ENCODE measurements around the gene SERBP1.

Gene SERBP1

GRCh38 chr1:67431869-67432578 lies 1.8 kb upstream of the SERBP1 start (continued):
- no peak for TF ChIP-seq ZNF701 (tag by site-specific recombination; IDR thresholded peaks at IDR 0.05)
- no peak for TF ChIP-seq ZNF140 (tag by site-specific recombination; IDR thresholded peaks at IDR 0.05)
- TF ChIP-seq, protein P1, sequence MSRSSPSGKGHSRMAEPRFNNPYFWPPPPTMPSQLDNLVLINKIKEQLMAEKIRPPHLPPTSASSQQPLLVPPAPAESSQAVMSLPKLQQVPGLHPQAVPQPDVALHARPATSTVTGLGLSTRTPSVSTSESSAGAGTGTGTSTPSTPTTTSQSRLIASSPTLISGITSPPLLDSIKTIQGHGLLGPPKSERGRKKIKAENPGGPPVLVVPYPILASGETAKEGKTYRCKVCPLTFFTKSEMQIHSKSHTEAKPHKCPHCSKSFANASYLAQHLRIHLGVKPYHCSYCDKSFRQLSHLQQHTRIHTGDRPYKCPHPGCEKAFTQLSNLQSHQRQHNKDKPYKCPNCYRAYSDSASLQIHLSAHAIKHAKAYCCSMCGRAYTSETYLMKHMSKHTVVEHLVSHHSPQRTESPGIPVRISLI (tag by site-specific recombination; IDR thresholded peaks at IDR 0.05) = no peak
- TF ChIP-seq KLF8 (tag by site-specific recombination; IDR thresholded peaks at IDR 0.05) = peak; percentile 49
- peak; percentile 17; the same call in 1 of the 2 replicates for TF ChIP-seq KLF1 (tag by site-specific recombination; IDR thresholded peaks at IDR 0.05)
- TF ChIP-seq, protein P2, sequence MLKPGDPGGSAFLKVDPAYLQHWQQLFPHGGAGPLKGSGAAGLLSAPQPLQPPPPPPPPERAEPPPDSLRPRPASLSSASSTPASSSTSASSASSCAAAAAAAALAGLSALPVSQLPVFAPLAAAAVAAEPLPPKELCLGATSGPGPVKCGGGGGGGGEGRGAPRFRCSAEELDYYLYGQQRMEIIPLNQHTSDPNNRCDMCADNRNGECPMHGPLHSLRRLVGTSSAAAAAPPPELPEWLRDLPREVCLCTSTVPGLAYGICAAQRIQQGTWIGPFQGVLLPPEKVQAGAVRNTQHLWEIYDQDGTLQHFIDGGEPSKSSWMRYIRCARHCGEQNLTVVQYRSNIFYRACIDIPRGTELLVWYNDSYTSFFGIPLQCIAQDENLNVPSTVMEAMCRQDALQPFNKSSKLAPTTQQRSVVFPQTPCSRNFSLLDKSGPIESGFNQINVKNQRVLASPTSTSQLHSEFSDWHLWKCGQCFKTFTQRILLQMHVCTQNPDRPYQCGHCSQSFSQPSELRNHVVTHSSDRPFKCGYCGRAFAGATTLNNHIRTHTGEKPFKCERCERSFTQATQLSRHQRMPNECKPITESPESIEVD (tag by site-specific recombination; IDR thresholded peaks at IDR 0.05) = peak; percentile 68
- no peak for TF ChIP-seq ZNF423 (tag by site-specific recombination; IDR thresholded peaks at IDR 0.05)
- no peak for TF ChIP-seq REPIN1 (tag by site-specific recombination; IDR thresholded peaks at IDR 0.05; ENCODE audit: low read depth)
- TF ChIP-seq ZNF596 (tag by site-specific recombination; IDR thresholded peaks at IDR 0.05) = no peak
- no peak for TF ChIP-seq ZNF433 (tag by site-specific recombination; IDR thresholded peaks at IDR 0.05; ENCODE audit: low read depth)
- TF ChIP-seq ZSCAN18 (tag by site-specific recombination; IDR thresholded peaks at IDR 0.05) = no peak
- TF ChIP-seq OVOL3 (tag by site-specific recombination; IDR thresholded peaks at IDR 0.05) = no peak
- TF ChIP-seq, protein P3, sequence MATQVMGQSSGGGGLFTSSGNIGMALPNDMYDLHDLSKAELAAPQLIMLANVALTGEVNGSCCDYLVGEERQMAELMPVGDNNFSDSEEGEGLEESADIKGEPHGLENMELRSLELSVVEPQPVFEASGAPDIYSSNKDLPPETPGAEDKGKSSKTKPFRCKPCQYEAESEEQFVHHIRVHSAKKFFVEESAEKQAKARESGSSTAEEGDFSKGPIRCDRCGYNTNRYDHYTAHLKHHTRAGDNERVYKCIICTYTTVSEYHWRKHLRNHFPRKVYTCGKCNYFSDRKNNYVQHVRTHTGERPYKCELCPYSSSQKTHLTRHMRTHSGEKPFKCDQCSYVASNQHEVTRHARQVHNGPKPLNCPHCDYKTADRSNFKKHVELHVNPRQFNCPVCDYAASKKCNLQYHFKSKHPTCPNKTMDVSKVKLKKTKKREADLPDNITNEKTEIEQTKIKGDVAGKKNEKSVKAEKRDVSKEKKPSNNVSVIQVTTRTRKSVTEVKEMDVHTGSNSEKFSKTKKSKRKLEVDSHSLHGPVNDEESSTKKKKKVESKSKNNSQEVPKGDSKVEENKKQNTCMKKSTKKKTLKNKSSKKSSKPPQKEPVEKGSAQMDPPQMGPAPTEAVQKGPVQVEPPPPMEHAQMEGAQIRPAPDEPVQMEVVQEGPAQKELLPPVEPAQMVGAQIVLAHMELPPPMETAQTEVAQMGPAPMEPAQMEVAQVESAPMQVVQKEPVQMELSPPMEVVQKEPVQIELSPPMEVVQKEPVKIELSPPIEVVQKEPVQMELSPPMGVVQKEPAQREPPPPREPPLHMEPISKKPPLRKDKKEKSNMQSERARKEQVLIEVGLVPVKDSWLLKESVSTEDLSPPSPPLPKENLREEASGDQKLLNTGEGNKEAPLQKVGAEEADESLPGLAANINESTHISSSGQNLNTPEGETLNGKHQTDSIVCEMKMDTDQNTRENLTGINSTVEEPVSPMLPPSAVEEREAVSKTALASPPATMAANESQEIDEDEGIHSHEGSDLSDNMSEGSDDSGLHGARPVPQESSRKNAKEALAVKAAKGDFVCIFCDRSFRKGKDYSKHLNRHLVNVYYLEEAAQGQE (tag by site-specific recombination; IDR thresholded peaks at IDR 0.05) = no peak
- TF ChIP-seq ZNF785 (tag by site-specific recombination; IDR thresholded peaks at IDR 0.05) = no peak
- no peak for TF ChIP-seq ZNF513 (tag by site-specific recombination; IDR thresholded peaks at IDR 0.05)
- no peak for TF ChIP-seq ZNF768 (tag by site-specific recombination; IDR thresholded peaks at IDR 0.05)
- no peak for TF ChIP-seq ZNF610 (tag by site-specific recombination; IDR thresholded peaks at IDR 0.05; ENCODE audit: borderline replicate concordance)
- TF ChIP-seq ZBTB20 (tag by site-specific recombination; IDR thresholded peaks at IDR 0.05) = peak; percentile 61; the same call in 1 of the 2 replicates
- no peak for TF ChIP-seq ZSCAN30 (tag by site-specific recombination; IDR thresholded peaks at IDR 0.05)
- TF ChIP-seq, protein P4, sequence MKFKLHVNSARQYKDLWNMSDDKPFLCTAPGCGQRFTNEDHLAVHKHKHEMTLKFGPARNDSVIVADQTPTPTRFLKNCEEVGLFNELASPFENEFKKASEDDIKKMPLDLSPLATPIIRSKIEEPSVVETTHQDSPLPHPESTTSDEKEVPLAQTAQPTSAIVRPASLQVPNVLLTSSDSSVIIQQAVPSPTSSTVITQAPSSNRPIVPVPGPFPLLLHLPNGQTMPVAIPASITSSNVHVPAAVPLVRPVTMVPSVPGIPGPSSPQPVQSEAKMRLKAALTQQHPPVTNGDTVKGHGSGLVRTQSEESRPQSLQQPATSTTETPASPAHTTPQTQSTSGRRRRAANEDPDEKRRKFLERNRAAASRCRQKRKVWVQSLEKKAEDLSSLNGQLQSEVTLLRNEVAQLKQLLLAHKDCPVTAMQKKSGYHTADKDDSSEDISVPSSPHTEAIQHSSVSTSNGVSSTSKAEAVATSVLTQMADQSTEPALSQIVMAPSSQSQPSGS (tag by site-specific recombination; IDR thresholded peaks at IDR 0.05; ENCODE audit: low read depth) = no peak
- no peak for TF ChIP-seq ZNF184 (tag by site-specific recombination; IDR thresholded peaks at IDR 0.05)
- TF ChIP-seq OSR2 (tag by site-specific recombination; IDR thresholded peaks at IDR 0.05) = 0 out of 2 replicates have a peak, but pooled peaks have one; percentile 19
- no peak for TF ChIP-seq ZNF707 (tag by site-specific recombination; IDR thresholded peaks at IDR 0.05)
- TF ChIP-seq ZNF148 (tag by site-specific recombination; IDR thresholded peaks at IDR 0.05; ENCODE audit: borderline replicate concordance) = no peak
- TF ChIP-seq ZNF585B (tag by site-specific recombination; IDR thresholded peaks at IDR 0.05) = no peak
